ENCODE results near the gene MARK4. TPM values are rescaled to one million over a fixed set of nuclear protein-coding genes. Genes with fewer than 3 reads are reported as not detected.
"Not testable (repeated sequence)": the region's sequence is repeated elsewhere in the genome, so short reads cannot be mapped to it uniquely, and the experiment has no call there.

Gene MARK4
- total RNA-seq, 1 experiment from 2014 or later = 9.2 TPM

DNA sequence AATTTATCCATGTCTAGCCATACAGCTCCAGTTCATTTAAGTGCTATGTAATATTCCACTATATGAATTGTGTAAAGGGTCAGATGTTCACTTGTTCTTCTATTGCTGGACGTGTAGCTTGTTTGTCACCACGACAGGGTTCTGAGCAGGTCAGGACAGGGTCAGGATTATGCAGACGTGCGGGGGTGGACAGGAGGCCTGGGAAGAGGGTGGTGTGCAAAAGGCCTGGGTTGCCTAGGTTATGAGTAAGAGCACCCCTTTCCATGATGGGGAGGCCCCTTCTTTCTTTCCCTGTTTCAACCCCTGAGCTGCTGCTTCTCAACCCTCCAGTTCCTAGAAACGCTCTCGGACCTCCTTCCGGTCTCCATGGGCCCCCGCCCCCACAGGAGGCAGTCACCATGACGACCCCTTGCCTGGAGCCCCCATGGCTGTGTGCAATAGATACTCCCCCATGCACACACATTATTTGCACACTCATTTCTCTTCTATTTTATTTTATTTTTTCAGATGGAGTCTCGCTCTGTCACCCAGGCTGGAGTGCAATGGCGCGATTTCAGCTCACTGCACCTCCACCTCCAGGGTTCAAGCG is 7.8 kb upstream of the MARK4 start:
- no peak for DNase-seq (ENCODE audit: low read depth)

- DNase-seq (ENCODE audit: low read depth) = peak; percentile 44
Observed at GRCh38 chr19:45244133-45244794, 6.8 kb upstream of the MARK4 start.

DNA sequence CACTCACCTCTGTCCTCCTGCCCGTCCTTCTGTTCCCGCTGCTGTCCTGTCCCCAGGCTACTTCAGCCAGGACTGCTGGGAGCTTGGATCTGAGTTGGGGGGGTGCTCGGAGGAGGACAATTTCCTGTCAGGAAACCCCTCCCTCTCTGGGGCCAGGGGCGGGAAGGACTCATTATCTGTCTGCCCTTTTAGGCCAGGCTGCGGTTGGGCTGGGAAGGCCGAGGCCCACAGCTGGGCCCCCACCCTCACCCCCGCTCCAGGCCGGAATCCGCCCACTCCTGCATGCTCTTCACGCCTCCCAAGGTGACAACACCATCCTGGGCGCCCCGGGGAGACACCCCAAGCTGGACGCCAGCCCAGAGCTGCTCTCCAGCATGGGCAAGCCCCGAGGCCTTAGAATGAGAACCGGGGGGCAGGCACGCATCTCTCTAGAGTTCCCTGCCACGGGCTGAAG is 5.7 kb upstream of the MARK4 start, which contains the start of gene EXOC3L2:
EXOC3L2 (minus strand) TSS at position 74 of the 454 bp plus-strand sequence. CDS start 6,362 bp downstream, outside the sequence.
- no peak for DNase-seq (ENCODE audit: low read depth)

- no peak for DNase-seq (ENCODE audit: low read depth)
Observed at GRCh38 chr19:45245826-45246225, 5.2 kb upstream of the MARK4 start.

- DNase-seq (ENCODE audit: low read depth) = no peak
Observed at GRCh38 chr19:45247136-45247535, 3.9 kb upstream of the MARK4 start.

DNA sequence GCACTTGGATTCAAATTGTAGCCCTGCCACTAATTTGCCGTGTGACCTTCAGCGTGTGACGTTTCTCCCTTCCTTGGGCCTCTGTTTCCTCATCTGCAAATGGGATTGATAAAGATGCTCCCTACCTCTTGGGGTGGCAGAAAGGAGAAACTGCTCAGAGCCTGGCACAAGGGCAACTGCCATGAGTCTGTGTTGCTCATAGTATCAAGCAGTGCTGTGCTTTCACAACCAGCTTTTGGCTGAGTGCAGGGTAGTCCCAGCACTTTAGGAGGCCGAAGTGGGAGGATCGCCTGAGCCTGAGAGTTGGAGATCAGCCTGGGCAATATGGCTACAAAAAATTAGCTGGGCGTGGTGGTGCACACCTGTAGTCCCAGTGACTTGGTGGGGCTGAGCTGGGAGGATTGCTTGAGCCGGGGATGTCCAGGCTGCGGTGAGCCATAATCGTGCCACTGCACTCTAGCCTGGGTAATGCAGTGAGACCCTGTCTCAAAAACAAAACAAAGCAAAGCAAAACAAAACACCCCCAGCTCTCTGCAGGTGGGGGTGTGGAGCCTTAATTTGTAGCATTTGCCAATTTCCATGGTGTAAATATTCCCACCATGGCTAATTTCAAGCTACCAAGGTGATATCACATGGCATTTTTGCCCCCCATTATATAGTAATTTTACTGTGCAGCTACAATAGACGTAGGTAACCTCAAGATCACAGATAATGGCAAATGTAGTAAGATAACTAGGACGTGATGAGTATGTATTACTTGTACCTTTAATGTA is 1.6 kb upstream of the MARK4 start:
- no peak for DNase-seq (ENCODE audit: low read depth)

DNA sequence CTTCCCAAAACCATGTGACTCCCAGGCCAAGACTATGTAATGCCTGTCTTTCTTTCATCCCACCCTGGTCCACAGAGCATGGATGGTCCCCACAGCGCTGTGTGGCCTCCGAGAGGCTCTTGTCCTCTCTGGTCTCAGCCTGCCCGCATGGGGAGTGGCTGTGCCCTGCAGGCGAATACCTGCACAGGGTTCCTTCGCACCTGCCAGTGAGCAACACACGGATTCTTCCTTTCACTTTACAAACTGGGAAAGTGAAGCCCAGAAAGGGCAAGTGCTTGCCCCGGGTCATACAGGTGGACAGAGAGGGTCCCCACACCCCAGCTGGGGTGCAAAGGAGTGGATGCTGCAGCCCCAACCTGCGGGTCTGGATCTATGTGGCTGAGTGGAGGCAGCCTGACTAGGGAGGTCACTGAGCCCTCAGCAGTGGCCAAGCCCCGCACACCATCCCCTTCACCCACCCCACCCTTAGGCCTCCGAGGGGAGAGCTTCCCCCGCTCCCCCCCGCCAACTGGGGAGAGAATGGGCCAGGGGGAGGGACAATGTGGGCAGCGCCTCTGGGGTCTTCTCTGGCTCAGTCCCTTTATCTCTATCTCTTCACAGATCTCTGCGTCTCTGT is 747 bp upstream of the MARK4 start:
- no peak for DNase-seq (ENCODE audit: low read depth)

- no peak for DNase-seq (ENCODE audit: low read depth)
Observed at GRCh38 chr19:45251452-45252354, 632 bp downstream of the MARK4 start.

DNA sequence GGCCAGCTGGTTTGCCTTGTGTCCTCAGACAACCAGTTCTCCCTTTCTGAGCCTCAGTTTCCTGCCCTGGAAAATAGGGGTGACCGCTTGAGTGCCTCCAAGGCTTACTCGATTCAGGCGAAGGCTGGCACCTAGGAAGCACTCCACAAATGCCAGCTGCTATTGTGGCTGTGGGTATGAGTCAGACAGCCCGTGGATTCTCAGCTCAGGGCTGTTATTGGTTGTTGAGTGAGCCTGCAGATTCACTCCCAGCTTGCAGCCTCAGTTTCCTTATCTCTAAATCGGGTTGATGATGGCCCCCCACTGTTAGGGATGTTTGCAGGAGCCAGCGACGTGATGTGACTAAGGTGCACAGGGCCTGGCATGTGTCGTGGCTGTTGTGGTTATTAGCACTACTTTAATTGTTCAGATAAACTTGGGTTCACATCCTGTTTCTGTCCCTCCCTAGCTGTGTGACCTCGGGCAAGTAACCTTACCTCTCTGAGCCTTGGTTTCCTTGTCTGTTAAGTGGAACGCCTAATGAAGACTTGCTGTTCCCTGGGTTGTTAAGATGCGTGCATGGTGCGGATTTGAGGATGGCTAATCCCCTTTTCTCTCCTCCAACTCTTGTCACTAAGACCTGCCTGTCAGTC is 2.4 kb downstream of the MARK4 start:
- no peak for DNase-seq (ENCODE audit: low read depth)

DNA sequence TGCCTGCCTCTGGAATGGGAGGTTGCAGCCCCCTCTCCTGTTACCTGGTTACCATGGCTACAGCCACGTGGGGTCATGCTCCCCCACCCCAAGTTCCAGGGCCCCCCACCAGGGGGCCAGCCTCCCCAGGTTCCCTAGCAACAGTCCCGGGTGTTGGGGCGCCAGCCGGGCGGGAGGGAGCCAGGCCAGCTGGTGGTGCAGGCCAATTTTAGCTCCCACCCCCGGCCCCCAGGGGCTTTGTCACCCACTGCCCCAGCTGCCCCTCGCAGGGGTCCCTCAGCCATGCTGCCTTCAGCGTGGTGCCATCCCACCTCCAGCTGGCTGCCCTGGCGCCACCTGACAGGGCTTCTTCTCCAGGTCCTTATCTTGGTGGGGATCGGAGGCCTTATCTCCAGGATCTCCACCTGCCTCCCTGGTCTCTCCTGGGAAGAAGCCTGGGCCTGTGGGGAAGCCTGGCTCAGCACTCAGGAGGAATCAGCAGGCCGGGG is 3.0 kb downstream of the MARK4 start:
- no peak for DNase-seq (ENCODE audit: low read depth)

GRCh38 chr19:45255611-45256157 is 4.6 kb downstream of the MARK4 start:
- no peak for DNase-seq (ENCODE audit: low read depth)

- no peak for DNase-seq (ENCODE audit: low read depth)
Observed at GRCh38 chr19:45256836-45257235, 5.8 kb downstream of the MARK4 start.

DNA sequence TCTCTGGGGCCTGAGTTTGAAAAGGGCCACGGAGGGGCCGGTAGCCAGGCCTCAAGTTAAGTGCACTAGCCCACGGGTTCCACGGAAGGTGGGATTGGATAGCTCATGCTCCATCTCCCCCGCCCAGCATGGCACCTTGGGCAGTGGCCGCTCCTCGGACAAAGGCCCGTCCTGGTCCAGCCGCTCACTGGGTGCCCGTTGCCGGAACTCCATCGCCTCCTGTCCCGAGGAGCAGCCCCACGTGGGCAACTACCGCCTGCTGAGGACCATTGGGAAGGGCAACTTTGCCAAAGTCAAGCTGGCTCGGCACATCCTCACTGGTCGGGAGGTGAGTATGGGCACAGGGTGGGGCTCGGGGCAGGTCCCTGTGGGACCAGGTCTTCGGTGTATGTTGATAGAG is 7.8 kb downstream of the MARK4 start:
- no peak for DNase-seq (ENCODE audit: low read depth)

DNA sequence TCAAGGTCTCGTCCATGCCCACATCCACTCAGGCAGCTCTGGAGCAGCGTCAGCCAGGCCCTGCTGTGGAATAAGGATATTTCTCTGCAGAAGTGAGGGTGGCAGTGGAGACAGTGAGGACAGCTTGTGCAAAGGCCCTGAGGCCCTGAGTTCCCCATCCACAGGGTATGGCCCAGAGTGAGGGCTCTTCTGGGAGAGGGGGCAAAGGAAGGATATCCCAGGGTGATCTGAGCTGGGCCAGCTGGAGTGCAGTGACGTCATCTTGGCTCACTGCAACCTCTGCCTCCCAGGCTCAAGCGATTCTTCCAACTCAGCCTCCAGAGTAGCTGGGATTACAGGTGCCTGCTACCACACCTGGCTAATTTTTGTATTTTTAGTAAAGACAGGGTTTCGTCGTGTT is 11.5 kb downstream of the MARK4 start:
- no peak for DNase-seq (ENCODE audit: low read depth)

DNA sequence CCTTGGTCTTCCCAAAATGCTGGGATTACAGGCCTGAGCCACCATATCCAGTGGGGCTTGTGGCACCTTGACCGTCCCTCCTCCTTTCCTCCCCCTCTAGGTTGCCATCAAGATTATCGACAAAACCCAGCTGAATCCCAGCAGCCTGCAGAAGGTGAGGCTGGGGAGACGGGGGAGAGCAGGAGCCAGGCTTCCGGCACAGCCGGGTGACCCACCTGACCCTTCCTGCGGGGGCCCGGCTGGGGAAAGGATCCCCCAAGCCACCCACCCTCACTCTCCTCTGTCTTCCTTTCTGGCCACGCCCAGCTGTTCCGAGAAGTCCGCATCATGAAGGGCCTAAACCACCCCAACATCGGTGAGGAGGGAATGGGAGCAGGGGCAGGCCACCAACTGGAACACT is 11.9 kb downstream of the MARK4 start:
- DNase-seq (ENCODE audit: low read depth) = no peak

DNA sequence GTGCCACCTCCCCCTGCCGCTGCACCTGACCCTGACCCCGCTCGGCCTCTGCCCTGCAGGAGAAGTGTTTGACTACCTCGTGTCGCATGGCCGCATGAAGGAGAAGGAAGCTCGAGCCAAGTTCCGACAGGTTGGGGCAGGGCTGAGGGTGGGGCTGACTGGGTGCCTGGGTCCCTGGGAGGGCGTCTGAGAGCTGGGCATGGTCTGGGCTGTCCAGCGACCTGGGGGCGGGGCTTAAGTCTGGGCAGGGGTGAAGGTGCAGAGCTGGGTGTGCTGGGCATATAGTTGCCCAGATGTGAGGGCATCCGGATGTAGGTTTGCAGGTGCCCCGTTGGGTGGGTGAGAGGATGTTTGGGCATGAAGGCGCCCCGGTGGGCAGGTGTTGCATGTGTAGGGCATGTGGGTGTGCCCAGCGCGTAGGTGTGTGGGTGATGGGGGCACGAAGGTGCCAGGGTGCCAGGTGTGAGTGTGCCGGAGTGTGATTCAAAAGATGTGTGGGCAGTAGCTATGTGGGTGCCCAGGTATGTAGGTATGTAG is 13.8 kb downstream of the MARK4 start:
- DNase-seq (ENCODE audit: low read depth) = no peak

GRCh38 chr19:45265375-45265774 is 14.3 kb downstream of the MARK4 start:
- no peak for DNase-seq (ENCODE audit: low read depth)

- no peak for DNase-seq (ENCODE audit: low read depth)
Observed at GRCh38 chr19:45267296-45267695, 16.2 kb downstream of the MARK4 start.

- not testable (repeated sequence) for DNase-seq (ENCODE audit: low read depth)
Observed at GRCh38 chr19:45269939-45270338, 18.9 kb downstream of the MARK4 start.
